Immature natural killer cell (primary cell): ENCODE measurements around the gene RASGEF1B. TPM values are rescaled to one million over a fixed set of nuclear protein-coding genes. Genes with fewer than 3 reads are reported as not detected.
"Not testable (repeated sequence)": the region's sequence is repeated elsewhere in the genome, so short reads cannot be mapped to it uniquely, and the experiment has no call there.

Experiments used
- DNase-seq, 3 donors: peaks; one replicate each; pipeline ENCODE4 v3.0.0; 2022; ENCODE audit warnings: mixed read lengths in 1 of 3
- H3K27ac Mint-ChIP-seq, 6 donors: one replicate each; pipeline ENCODE4 v1.8.0; 2020; ENCODE audit warnings: mixed read lengths in 6 of 6, mild to moderate bottlenecking in 5 of 6, inconsistent platforms in 4 of 6, moderate library complexity in 3 of 6
- H3K27me3 Mint-ChIP-seq, 3 donors: one replicate each; pipeline ENCODE4 v1.8.0; 2020 to 2021; ENCODE audit warnings: low read depth in 3 of 3, mild to moderate bottlenecking in 3 of 3, mixed read lengths in 3 of 3, moderate library complexity in 3 of 3, inconsistent platforms in 1 of 3
- H3K36me3 Mint-ChIP-seq, 3 donors: one replicate each; pipeline ENCODE4 v1.8.0; 2020; ENCODE audit warnings: mixed read lengths in 3 of 3, inconsistent platforms in 2 of 3, mild to moderate bottlenecking in 2 of 3
- H3K4me1 Mint-ChIP-seq, 2 donors: one replicate each; pipeline ENCODE4 v1.8.0; 2020; ENCODE audit warnings: inconsistent platforms in 2 of 2, mild to moderate bottlenecking in 2 of 2, mixed read lengths in 2 of 2, moderate library complexity in 1 of 2
- H3K4me3 Mint-ChIP-seq, 5 donors: one replicate each; pipeline ENCODE4 v1.8.0; 2020; ENCODE audit warnings: mild to moderate bottlenecking in 5 of 5, mixed read lengths in 5 of 5, inconsistent platforms in 3 of 5, moderate library complexity in 3 of 5
- H3K9me3 Mint-ChIP-seq, 6 donors: one replicate each; pipeline ENCODE4 v1.8.0; 2020; ENCODE audit warnings: mild to moderate bottlenecking in 6 of 6, mixed read lengths in 6 of 6, inconsistent platforms in 4 of 6, moderate library complexity in 3 of 6
- polyA plus RNA-seq, 3 donors: library from polyadenylated mRNA; unstranded; fragments of 300-500 nt; fragmentation: Illumina TruSeq; gene quantifications; one replicate each; pipeline ENCODE4 v1.2.3, GENCODE V29; 2021

RASGEF1B gene
- polyA plus RNA-seq, 3 donors from 2014 or later: 5.9 to 11.2 (median 7.3) TPM

GRCh38 chr4:81427344-81427821 is 44.3 kb downstream of the RASGEF1B start:
- Mint-ChIP-seq H3K4me3 (no peak overlapping the region), H3K27me3 (no peaks in the 10 kb centered on the region), H3K4me1 (no peaks in the 10 kb centered on the region), H3K9me3 (no peaks in the 10 kb centered on the region), H3K36me3 (peaks cover 39 to 62% (median 42%) of the 10 kb centered on the region in 3 donors), H3K27ac (no peak overlapping the region)
- DNase-seq: no peak

DNA sequence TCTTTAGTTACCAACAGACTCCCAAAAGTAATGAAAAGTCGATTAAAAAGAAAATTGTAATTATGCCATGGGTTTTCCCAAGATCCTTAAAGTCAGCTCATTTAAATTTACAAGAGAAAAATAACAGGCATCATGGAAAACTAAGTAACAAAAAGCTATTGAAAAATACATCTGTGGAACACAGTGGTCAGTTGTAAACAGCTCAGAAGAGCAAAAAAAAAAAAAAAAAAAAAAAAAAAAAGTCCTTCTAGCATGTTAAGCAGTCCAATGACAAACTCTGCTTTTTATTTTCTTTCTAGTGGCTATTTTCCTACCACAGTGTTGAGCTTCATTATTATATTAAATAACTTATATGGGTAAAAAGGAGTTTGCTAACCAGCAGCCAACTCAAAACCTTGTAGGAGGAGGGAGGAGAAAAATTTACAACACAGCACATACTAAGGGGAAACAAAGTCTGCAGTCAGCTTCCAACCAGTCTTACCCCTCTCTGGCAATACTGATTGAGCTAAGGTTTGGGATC is 44.9 kb downstream of the RASGEF1B start:
- no peaks in the 10 kb centered on the region for H3K9me3 Mint-ChIP-seq
- DNase-seq: no peak
- H3K27me3 Mint-ChIP-seq: no peaks in the 10 kb centered on the region
- peaks cover 34 to 56% (median 36%) of the 10 kb centered on the region in 3 donors for H3K36me3 Mint-ChIP-seq
- H3K4me1 Mint-ChIP-seq: no peaks in the 10 kb centered on the region
- no peak overlapping the region for H3K27ac Mint-ChIP-seq
- H3K4me3 Mint-ChIP-seq: no peak overlapping the region

GRCh38 chr4:81424816-81425755 is 46.6 kb downstream of the RASGEF1B start:
- Mint-ChIP-seq H3K9me3 (no peaks in the 10 kb centered on the region), H3K4me3 (no peak overlapping the region), H3K36me3 (peaks cover 25 to 42% (median 30%) of the 10 kb centered on the region in 3 donors), H3K27me3 (no peaks in the 10 kb centered on the region), H3K4me1 (no peaks in the 10 kb centered on the region), H3K27ac (no peak overlapping the region)
- DNase-seq: no peak

GRCh38 chr4:81424336-81424735 is 47.4 kb downstream of the RASGEF1B start:
- no peaks in the 10 kb centered on the region for H3K9me3 Mint-ChIP-seq
- no peak for DNase-seq
- H3K27me3 Mint-ChIP-seq: no peaks in the 10 kb centered on the region
- H3K4me3 Mint-ChIP-seq: no peak overlapping the region
- H3K4me1 Mint-ChIP-seq: no peaks in the 10 kb centered on the region
- H3K36me3 Mint-ChIP-seq: peaks cover 21 to 36% (median 25%) of the 10 kb centered on the region in 3 donors
- no peak overlapping the region for H3K27ac Mint-ChIP-seq

- no peak overlapping the region for H3K27ac Mint-ChIP-seq
- no peaks in the 10 kb centered on the region for H3K9me3 Mint-ChIP-seq
- H3K27me3 Mint-ChIP-seq: no peaks in the 10 kb centered on the region
- DNase-seq: no peak
- H3K36me3 Mint-ChIP-seq: peaks cover 9 to 22% (median 11%) of the 10 kb centered on the region in 3 donors
- no peak overlapping the region for H3K4me3 Mint-ChIP-seq
- H3K4me1 Mint-ChIP-seq: no peaks in the 10 kb centered on the region
These were observed 49.1 kb downstream of the RASGEF1B start for GRCh38 chr4:81422595-81422994.

DNA sequence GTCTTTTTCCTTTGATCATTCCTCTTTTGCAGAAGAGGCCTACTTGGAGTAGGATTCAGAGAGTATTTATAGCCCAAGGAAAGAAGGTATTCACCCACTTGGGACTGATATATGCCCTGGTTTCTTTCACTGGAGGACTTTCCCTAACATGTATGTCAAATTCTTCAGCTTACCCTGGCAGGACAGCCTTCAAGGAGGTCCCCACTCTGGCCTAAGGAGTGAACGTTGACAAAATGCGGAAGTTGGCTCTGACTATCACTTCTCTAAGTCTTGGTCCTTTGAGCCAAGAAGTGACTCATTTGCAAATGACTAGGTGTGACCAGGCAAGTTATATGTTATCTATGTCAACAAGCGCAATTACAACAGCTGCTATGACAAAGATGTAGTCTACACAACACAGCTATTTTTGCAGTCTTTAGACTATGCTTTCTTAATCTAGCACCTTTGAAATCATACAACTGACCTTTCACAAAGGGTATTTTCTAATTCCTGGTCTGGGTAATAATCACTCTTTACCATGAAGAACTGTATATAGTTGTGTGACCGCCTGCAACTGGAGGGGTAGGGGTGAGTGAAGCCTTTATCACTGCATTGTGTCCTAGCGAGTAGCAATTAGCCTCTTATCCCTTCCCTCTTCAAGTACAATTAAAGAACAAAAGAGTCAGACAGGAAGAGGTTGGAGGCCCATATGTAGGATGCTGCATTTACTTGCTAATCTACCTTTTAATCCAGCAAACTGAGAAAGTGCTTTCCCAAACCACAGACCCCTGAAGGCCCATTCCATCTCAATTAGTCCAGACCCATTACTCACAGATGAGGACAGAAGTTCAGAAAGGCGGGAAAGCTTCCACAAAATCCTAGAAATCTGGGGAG is 50.1 kb downstream of the RASGEF1B start:
- peaks cover 8 to 20% (median 9%) of the 10 kb centered on the region in 3 donors for H3K36me3 Mint-ChIP-seq
- no peak for DNase-seq
- H3K27me3 Mint-ChIP-seq: no peaks in the 10 kb centered on the region
- no peak overlapping the region for H3K27ac Mint-ChIP-seq
- H3K4me1 Mint-ChIP-seq: no peaks in the 10 kb centered on the region
- H3K4me3 Mint-ChIP-seq: no peak overlapping the region
- H3K9me3 Mint-ChIP-seq: no peaks in the 10 kb centered on the region

GRCh38 chr4:81418572-81418971 is 53.1 kb downstream of the RASGEF1B start:
- Mint-ChIP-seq H3K27me3 (peaks cover 0 to 3% (median 1%) of the 10 kb centered on the region in 3 donors), H3K27ac (no peak overlapping the region), H3K36me3 (no peaks in the 10 kb centered on the region), H3K4me3 (no peak overlapping the region), H3K9me3 (no peaks in the 10 kb centered on the region), H3K4me1 (no peaks in the 10 kb centered on the region)
- no peak for DNase-seq

- H3K4me3 Mint-ChIP-seq: no peak overlapping the region
These were observed 58.7 kb downstream of the RASGEF1B start for GRCh38 chr4:81412946-81413495.

DNA sequence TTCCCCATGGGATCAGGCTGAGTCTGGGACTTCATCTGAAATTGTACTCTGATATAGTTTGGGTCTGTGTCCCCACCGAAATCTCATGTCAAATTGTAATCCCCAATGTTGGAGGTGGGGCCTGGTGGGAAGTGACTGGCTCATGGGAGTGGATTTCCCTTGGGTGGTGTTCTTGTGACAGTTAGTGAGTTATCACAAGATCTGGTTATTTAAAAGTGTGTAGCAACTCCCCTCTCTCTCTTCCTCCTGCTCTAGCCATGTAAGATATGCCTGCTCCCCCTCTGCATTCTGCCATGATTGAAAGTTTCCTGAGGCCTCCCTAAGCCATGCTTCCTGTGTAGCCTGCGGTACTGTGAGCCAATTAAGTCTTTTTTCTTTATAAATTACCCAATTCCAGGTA is 61.0 kb downstream of the RASGEF1B start:
- DNase-seq: no peak
- Mint-ChIP-seq H3K9me3 (no peaks in the 10 kb centered on the region), H3K4me1 (peaks cover 1 to 5% of the 10 kb centered on the region in 2 donors), H3K36me3 (no peaks in the 10 kb centered on the region), H3K4me3 (no peak overlapping the region), H3K27me3 (peaks cover 0 to 3% (median 1%) of the 10 kb centered on the region in 3 donors), H3K27ac (no peak overlapping the region)

More at GRCh38 chr4:81412946-81413495, 58.7 kb downstream of the RASGEF1B start:
- no peaks in the 10 kb centered on the region for H3K36me3 Mint-ChIP-seq
- no peaks in the 10 kb centered on the region for H3K4me1 Mint-ChIP-seq
- no peak for DNase-seq
- H3K9me3 Mint-ChIP-seq: no peaks in the 10 kb centered on the region
- H3K27ac Mint-ChIP-seq: no peak overlapping the region
- H3K27me3 Mint-ChIP-seq: peaks cover 0 to 3% (median 1%) of the 10 kb centered on the region in 3 donors

DNA sequence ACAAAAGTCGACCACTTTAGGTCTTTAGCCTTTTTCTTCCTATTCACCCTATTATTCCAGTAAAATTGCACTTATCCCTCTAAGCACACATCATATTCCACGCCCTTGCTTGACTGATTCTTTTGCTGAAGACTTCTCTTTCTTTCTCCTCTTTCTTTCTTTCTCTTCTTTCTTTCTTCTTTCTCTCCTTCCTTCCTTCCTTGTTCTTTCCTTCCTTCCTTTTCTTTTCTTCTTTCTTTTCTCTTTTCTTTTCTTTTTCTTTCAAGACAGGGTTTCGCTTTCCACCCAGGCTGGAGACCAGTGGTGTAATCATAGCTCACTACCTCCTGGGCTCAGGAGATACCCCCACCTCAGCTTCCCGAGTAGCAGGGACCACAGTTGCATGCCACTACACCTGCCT is 61.9 kb downstream of the RASGEF1B start:
- peaks cover 2 to 7% of the 10 kb centered on the region in 2 donors for H3K4me1 Mint-ChIP-seq
- no peaks in the 10 kb centered on the region for H3K9me3 Mint-ChIP-seq
- H3K36me3 Mint-ChIP-seq: no peaks in the 10 kb centered on the region
- H3K27me3 Mint-ChIP-seq: peaks cover 0 to 4% (median 1%) of the 10 kb centered on the region in 3 donors
- no peak overlapping the region for H3K27ac Mint-ChIP-seq
- H3K4me3 Mint-ChIP-seq: no peak overlapping the region
- DNase-seq: no peak

DNA sequence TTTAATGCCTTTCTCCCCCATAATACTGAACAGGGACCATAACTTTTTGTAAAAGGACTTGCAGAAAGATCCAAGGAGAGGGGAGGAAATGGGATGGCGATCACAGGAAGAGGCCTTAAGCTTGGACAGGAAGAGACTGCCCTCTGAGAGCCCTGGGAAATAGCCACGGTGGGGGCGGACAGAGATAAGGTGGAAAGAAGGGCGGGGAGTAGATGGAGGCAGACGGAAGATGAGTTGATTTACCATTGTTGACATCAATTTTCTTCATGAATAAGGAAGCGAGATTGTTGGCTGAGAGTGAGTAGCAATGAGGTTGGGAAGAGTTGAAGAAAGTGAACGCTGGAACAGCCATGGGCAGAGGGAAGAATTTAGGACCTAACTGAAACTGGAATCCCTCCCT is 63.4 kb downstream of the RASGEF1B start:
- H3K36me3 Mint-ChIP-seq: no peaks in the 10 kb centered on the region
- H3K27me3 Mint-ChIP-seq: peaks cover 0 to 5% (median 0%) of the 10 kb centered on the region in 3 donors
- no peak overlapping the region for H3K4me3 Mint-ChIP-seq
- no peak overlapping the region for H3K27ac Mint-ChIP-seq
- H3K4me1 Mint-ChIP-seq: peaks cover 2 to 7% of the 10 kb centered on the region in 2 donors
- DNase-seq: no peak
- H3K9me3 Mint-ChIP-seq: no peaks in the 10 kb centered on the region

- Mint-ChIP-seq H3K27ac (no peak overlapping the region), H3K4me3 (no peak overlapping the region), H3K9me3 (no peaks in the 10 kb centered on the region), H3K4me1 (peaks cover 2 to 7% of the 10 kb centered on the region in 2 donors), H3K27me3 (peaks cover 0 to 5% (median 0%) of the 10 kb centered on the region in 3 donors), H3K36me3 (no peaks in the 10 kb centered on the region)
- no peak for DNase-seq
These were observed 64.0 kb downstream of the RASGEF1B start for GRCh38 chr4:81407726-81408125.

DNA sequence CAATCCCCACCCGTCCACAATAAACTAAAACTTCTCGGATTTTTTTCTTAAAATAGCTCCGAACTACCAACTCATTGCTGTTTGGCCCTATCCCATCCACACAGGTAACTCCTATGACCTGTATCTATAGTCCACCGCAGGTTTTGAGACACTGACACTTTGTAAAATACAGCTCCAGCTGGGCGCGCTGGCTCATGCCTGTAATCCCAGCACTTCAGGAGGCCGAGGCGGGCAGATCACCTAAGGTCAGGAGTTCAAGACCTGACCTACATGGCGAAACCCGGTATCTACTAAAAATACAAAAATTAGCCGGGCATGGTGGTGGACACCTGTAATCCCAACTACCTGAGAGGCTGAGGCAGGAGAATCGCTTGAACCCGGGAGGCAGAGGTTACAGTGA is 65.2 kb downstream of the RASGEF1B start:
- not testable (repeated sequence) for H3K4me1 Mint-ChIP-seq, H3K9me3 Mint-ChIP-seq, H3K27ac Mint-ChIP-seq, DNase-seq, H3K36me3 Mint-ChIP-seq, H3K27me3 Mint-ChIP-seq, H3K4me3 Mint-ChIP-seq
